MM.1S (cell line): ENCODE results near the gene TAF11.
"Not testable (repeated sequence)": the region's sequence is repeated elsewhere in the genome, so short reads cannot be mapped to it uniquely, and the experiment has no call there.

Experiments
- DNase-seq: peaks from one replicate; pipeline ENCODE4 v3.0.0-alpha.2; 2015
- H2AFZ ChIP-seq: fragments of 300-600 bp; sonication (generic); 2 replicates; pipeline ENCODE4 v1.6.0; 2016; ENCODE audit warnings: antibody characterized with exemption, low read length
- H3F3A ChIP-seq: fragments of 300-600 bp; sonication (generic); 2 replicates; pipeline ENCODE4 v1.6.1; 2016; ENCODE audit warnings: mild to moderate bottlenecking, antibody characterized with exemption, low read length, moderate library complexity, mixed read lengths; ENCODE audit not compliant: insufficient read depth
- H3K27ac ChIP-seq: fragments of 300-600 bp; sonication (generic); 2 replicates; pipeline ENCODE4 v1.5.1; 2016; ENCODE audit warnings: mild to moderate bottlenecking, low read length
- H3K27me3 ChIP-seq: fragments of 300-600 bp; sonication (generic); replicated peaks from 2 replicates; pipeline ENCODE4 v1.6.0; 2016; ENCODE audit warnings: low read length; ENCODE audit not compliant: insufficient read depth
- H3K36me3 ChIP-seq: fragments of 300-600 bp; sonication (generic); replicated peaks from 2 replicates; pipeline ENCODE4 v1.6.1; 2016; ENCODE audit warnings: mild to moderate bottlenecking, low read length, mixed read lengths; ENCODE audit not compliant: insufficient read depth
- H3K4me1 ChIP-seq: fragments of 300-600 bp; sonication (generic); 2 replicates; pipeline ENCODE4 v1.6.1; 2016; ENCODE audit warnings: low read length, mixed read lengths
- H3K4me2 ChIP-seq: fragments of 300-600 bp; sonication (generic); 2 replicates; pipeline ENCODE4 v1.6.0; 2016; ENCODE audit warnings: low read depth, low read length
- H3K4me3 ChIP-seq: fragments of 300-600 bp; sonication (generic); 2 replicates; pipeline ENCODE4 v1.5.1; 2016; ENCODE audit warnings: low read length, mixed read lengths
- H3K79me2 ChIP-seq: fragments of 300-600 bp; sonication (generic); 2 replicates; pipeline ENCODE4 v1.6.1; 2016; ENCODE audit warnings: mixed run types, low read length, mixed read lengths
- H3K9ac ChIP-seq: fragments of 300-600 bp; sonication (generic); 2 replicates; pipeline ENCODE4 v1.6.1; 2016; ENCODE audit warnings: low read length, mixed read lengths
- H3K9me2 ChIP-seq: fragments of 300-600 bp; sonication (generic); replicated peaks from 2 replicates; pipeline ENCODE4 v1.6.1; 2016; ENCODE audit warnings: mild to moderate bottlenecking, low read length, mixed read lengths; ENCODE audit not compliant: insufficient read depth
- H3K9me3 ChIP-seq: fragments of 300-600 bp; sonication (generic); replicated peaks from 2 replicates; pipeline ENCODE4 v1.6.1; 2016; ENCODE audit warnings: mild to moderate bottlenecking, low read length, mixed read lengths; ENCODE audit not compliant: insufficient read depth
- H4K20me1 ChIP-seq: fragments of 300-600 bp; sonication (generic); 2 replicates; pipeline ENCODE4 v1.6.1; 2016; ENCODE audit warnings: mild to moderate bottlenecking, low read length, moderate library complexity, mixed read lengths; ENCODE audit not compliant: insufficient read depth
- EZH2 ChIP-seq: fragments of 300-600 bp; sonication (generic); optimal IDR thresholded peaks from 2 replicates; pipeline ENCODE3; 2017; ENCODE audit warnings: low read depth, mild to moderate bottlenecking, antibody characterized with exemption, low read length, mixed read lengths
- EZH2phosphoT487 ChIP-seq: fragments of 300-600 bp; sonication (generic); IDR thresholded peaks from 2 replicates; pipeline ENCODE4 v1.6.1; 2018; ENCODE audit warnings: antibody characterized with exemption, low read length
- TF ChIP-seq, protein P1 (sequence below): fragments of 300-600 bp; sonication (generic); IDR thresholded peaks from 2 replicates; pipeline ENCODE4 v1.5.1; 2016; ENCODE audit warnings: antibody characterized with exemption, low read length, mixed read lengths

The TAF11 gene, protein sequence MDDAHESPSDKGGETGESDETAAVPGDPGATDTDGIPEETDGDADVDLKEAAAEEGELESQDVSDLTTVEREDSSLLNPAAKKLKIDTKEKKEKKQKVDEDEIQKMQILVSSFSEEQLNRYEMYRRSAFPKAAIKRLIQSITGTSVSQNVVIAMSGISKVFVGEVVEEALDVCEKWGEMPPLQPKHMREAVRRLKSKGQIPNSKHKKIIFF

DNA sequence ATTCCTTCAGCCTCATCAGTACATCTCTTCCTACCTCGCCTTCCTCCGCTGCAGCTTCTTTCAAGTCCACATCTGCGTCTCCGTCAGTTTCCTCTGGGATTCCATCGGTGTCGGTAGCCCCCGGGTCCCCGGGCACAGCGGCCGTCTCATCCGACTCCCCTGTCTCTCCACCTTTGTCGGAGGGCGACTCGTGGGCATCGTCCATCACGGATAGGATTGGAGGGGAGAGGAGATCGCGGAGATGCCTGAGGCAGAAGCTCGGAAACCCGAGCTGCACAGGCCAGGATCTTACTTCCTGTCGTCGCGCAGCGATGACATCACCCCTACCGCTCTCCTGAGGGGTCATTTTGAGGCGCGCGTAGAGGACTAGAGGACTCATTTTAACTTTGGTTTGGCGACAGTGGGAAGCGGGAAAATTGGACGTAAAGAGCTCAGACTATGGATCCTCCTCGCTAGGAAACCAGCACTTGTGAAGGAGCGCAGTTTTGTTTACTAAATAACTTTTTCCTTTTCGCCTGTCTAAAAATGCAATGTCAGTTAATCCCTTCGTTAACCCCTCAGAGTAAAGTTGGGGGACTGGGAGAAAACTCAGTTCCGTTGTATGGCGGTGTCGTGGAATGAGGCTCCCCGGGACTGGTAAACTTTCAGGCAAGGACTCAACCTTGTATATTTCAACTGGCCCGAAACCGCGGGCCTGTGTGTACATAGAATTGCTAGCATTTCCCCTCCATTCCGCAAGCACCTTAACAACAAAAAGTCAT is at the start of gene TAF11:
TAF11 (minus strand) TSS at position 290 of the 761 bp plus-strand sequence; CDS start at position 205, 85 bp downstream.
- H3K9me3 ChIP-seq = no peaks in the 10 kb centered on the region
- H4K20me1 ChIP-seq = no peaks in the 10 kb centered on the region
- TF ChIP-seq, protein P1, sequence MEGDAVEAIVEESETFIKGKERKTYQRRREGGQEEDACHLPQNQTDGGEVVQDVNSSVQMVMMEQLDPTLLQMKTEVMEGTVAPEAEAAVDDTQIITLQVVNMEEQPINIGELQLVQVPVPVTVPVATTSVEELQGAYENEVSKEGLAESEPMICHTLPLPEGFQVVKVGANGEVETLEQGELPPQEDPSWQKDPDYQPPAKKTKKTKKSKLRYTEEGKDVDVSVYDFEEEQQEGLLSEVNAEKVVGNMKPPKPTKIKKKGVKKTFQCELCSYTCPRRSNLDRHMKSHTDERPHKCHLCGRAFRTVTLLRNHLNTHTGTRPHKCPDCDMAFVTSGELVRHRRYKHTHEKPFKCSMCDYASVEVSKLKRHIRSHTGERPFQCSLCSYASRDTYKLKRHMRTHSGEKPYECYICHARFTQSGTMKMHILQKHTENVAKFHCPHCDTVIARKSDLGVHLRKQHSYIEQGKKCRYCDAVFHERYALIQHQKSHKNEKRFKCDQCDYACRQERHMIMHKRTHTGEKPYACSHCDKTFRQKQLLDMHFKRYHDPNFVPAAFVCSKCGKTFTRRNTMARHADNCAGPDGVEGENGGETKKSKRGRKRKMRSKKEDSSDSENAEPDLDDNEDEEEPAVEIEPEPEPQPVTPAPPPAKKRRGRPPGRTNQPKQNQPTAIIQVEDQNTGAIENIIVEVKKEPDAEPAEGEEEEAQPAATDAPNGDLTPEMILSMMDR = no peak
- no peak for TF ChIP-seq EZH2phosphoT487
- TF ChIP-seq EZH2 = no peak
- H3F3A ChIP-seq = peaks cover 8% of the 10 kb centered on the region
- H3K36me3 ChIP-seq = no peaks in the 10 kb centered on the region
- DNase-seq = peak; percentile 91
- peak within 1 kb of the TSS; percentile 96 for H3K4me3 ChIP-seq
- no peaks in the 10 kb centered on the region for H3K9me2 ChIP-seq
- peak within 1 kb of the TSS; percentile 90 for H3K9ac ChIP-seq
- H3K27me3 ChIP-seq = no peaks in the 10 kb centered on the region
- peaks cover 63% of the 10 kb centered on the region for H3K79me2 ChIP-seq
- no peaks in the 10 kb centered on the region for H3K4me1 ChIP-seq
- peak within 1 kb of the TSS; percentile 90 for H3K4me2 ChIP-seq
- H3K27ac ChIP-seq = peak within 1 kb of the TSS; percentile 75
- H2AFZ ChIP-seq = peak within 1 kb of the TSS; percentile 94

DNA sequence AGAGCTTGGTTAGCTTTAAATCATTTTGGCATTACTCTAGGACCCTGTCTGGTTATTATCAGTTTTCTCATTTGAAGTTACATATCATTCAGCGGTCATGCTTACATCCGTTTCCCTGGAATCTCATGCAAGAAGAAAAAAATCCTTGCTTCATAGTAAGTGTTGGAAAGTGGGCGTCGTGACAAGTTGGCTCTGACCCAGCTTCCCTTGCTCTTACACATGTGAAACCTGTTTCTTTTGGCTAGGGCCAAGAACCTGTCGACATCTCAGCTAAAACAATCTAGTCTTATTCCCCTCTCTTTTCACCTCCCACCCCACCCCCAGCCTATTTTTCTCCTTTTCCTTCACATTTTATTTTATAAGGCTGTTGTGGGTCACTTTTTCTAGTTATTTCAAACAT is 46.7 kb upstream of the TAF11 start:
- Histone ChIP-seq H3K4me1 (no peaks in the 10 kb centered on the region), H2AFZ (no peak overlapping the region), H3K4me3 (no peak overlapping the region), H4K20me1 (no peaks in the 10 kb centered on the region; the same call in 1 of the 2 replicates), H3K27me3 (no peaks in the 10 kb centered on the region), H3F3A (no peaks in the 10 kb centered on the region), H3K79me2 (no peaks in the 10 kb centered on the region), H3K9ac (no peak overlapping the region), H3K4me2 (no peak overlapping the region), H3K27ac (no peak overlapping the region), H3K9me3 (no peaks in the 10 kb centered on the region), H3K36me3 (no peaks in the 10 kb centered on the region), H3K9me2 (no peaks in the 10 kb centered on the region)
- TF ChIP-seq, protein P1 = no peak
- TF ChIP-seq EZH2phosphoT487 = no peak
- no peak for TF ChIP-seq EZH2
- no peak for DNase-seq

DNA sequence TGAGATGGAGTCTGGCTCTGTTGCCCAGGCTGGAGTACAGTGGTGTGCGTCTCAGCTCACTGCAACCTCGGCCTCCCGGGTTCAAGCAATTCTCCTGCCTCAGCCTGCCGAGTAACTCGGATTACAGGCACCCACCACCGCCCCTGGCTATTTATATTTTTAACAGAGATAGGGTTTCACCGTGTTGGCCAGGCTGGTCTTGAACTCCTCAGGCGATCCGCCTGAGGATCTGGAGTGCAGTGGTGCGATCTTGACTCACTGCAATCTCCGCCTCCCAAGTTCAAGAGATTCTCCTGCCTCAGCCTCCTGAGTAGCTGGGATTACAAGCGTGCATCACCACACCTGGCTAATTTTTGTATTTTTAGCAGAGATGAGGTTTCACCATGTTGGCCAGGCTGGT is 44.4 kb upstream of the TAF11 start:
- H3K9ac ChIP-seq, H3K4me2 ChIP-seq, H3K9me2 ChIP-seq, H3K27ac ChIP-seq, H3K79me2 ChIP-seq, H3K4me1 ChIP-seq, H3K36me3 ChIP-seq, H3K4me3 ChIP-seq, DNase-seq, H3K9me3 ChIP-seq, H4K20me1 ChIP-seq, H2AFZ ChIP-seq, H3F3A ChIP-seq, H3K27me3 ChIP-seq: not testable (repeated sequence)

DNA sequence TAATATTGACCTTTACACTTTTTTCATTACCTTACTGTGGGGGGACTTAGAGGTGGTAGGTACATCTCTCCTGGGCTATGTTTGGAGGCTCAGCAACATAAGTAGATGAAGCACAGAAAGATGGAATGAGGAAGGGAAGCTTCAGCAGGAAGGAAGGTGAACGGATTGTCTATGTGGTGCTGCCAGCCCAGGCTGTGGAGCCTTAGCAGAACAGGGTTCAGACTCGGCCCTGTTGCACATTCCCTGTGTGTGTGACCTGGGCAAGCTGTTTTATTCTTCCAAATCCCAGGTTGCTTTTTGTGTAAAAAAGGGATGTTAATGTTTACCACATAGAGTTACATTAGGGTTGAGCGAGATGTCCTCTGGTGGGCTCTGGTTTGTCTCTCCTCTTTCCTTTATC is 42.4 kb upstream of the TAF11 start:
- H3K79me2 ChIP-seq = no peaks in the 10 kb centered on the region
- no peaks in the 10 kb centered on the region for H3K9me2 ChIP-seq
- H3K27ac ChIP-seq = no peak overlapping the region
- no peaks in the 10 kb centered on the region for H3K9me3 ChIP-seq
- H3K4me2 ChIP-seq = no peak overlapping the region
- H3K4me3 ChIP-seq = no peak overlapping the region
- no peaks in the 10 kb centered on the region for H3K4me1 ChIP-seq
- TF ChIP-seq, protein P1 = no peak
- TF ChIP-seq EZH2 = no peak
- TF ChIP-seq EZH2phosphoT487 = no peak
- no peaks in the 10 kb centered on the region; the same call in none of the 2 replicates for H4K20me1 ChIP-seq
- no peaks in the 10 kb centered on the region for H3F3A ChIP-seq
- no peak overlapping the region for H2AFZ ChIP-seq
- no peak for DNase-seq
- H3K27me3 ChIP-seq = no peaks in the 10 kb centered on the region
- no peak overlapping the region for H3K9ac ChIP-seq
- H3K36me3 ChIP-seq = no peaks in the 10 kb centered on the region
